HG02623 (cell line): Measurements from ENCODE around the gene HDAC9.

Source experiments
- ATAC-seq: cut with Tn5 transposase; IDR thresholded peaks from one replicate; pipeline ENCODE4 v1.9.1; 2021; ENCODE audit warnings: moderate library complexity; ENCODE audit not compliant: unreplicated experiment

HDAC9 gene

GRCh38 chr7:18873734-18874336 lies 378.3 kb downstream of the HDAC9 start:
- ATAC-seq: no peak

GRCh38 chr7:18874880-18875279 lies 379.3 kb downstream of the HDAC9 start:
- ATAC-seq: no peak

DNA sequence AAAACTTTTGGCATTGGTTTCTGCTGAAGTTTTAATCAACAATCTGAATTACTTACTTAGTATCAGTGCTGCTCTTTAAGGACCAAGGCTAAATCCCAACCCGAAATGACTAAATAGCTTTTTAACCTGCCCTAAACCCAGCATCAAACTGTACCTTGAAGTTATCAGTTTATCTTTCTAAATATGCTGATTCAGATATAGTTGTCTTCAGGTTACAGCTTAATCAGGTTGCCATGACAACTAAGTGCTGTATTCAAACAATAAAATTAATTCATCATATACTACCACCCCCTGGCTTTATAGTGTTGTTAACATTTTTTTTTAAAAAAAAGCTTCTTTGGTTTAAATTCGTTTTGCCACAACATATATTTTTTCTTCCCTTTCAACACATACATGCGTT lies 382.3 kb downstream of the HDAC9 start:
- ATAC-seq: no peak

DNA sequence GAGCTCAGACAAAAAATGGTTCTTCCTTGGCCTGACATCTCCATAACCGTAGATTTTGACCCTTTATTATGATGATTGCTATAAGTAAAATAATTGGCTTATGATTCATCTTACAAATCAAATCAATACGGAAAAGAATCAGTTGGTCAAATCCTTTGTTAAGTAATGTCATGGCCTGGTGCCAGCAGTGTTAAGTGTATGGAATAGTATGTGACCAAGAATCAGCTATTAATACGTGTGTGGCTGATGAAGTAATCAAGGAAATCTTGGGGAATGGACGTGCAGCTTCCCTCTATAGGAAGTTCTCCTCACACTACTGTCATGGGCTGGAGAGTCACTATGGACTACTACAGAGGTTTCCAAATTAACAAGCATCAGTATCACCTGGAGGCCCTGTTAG lies 391.3 kb downstream of the HDAC9 start:
- no peak for ATAC-seq

- ATAC-seq: no peak
These were observed 393.9 kb downstream of the HDAC9 start for GRCh38 chr7:18889436-18889835.

- ATAC-seq: no peak
These were observed 394.6 kb downstream of the HDAC9 start for GRCh38 chr7:18890134-18890533.

GRCh38 chr7:18890885-18891621 lies 395.5 kb downstream of the HDAC9 start:
- ATAC-seq: no peak

DNA sequence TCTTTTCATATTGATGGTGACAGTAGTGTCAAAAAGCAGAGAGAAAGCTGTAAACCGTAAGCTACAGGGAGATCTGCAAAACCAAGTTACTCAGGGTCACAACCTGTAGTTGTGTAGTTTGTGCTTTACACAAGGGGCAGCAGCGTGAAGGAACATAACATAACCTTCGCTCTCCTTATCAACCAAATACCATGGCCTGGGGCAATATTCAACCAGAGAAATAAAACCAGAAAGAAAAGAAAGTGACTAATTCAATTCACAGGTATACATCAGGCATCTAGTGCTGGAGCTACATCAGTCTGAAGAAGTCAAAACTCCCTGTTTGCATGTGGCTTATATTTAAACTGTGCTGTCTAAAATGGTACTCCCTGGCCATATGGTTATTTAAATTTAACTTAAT lies 397.6 kb downstream of the HDAC9 start:
- no peak for ATAC-seq

DNA sequence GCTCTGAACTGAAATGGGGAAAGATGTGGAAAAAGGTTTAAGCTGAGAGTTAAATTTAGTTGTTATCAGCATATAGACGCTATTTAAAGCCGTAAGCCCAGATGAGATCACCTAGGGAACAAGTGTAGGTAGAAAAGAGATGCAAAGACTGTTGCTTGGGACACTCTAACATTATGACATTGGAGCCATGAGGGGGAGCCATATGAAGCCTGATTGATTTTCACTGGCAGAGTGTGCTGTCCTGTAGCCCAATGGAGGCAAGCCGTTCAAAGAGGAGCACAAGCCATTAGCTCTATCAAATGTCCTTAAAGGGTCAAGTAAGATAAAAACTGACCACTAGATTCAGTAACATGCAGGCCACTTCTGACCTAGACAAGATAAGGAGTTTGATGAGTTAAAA lies 398.6 kb downstream of the HDAC9 start:
- ATAC-seq: no peak

GRCh38 chr7:18895456-18895855 lies 399.9 kb downstream of the HDAC9 start:
- no peak for ATAC-seq

DNA sequence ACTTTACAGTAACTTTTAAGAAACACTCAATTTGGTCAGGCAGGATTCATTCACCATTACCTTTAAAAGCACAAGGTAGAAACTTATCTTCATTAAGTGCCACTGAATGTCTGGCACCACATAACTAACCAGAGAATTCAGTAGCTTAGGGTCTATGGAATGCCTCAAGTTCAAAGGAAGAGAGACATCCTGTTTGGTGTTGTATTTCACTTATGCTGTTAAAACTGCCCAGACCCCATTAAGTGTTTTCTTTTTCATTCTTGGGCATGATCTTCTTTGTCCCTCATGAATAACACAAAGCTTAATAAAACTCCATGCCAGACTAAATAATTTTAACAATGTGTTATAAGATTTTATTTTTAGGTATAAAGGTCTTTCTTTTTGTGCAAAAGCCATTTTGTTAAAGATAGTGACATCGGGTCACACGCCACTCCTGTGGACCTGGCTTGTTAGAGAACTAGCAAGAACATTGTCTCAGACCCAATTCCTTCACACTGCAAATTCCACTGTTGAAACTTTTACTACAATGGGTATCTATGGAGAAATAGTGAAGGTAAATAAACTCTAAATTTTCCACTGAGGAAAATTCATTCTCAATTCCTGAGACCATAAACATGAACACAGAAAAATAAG lies 400.9 kb downstream of the HDAC9 start:
- ATAC-seq: no peak

- no peak for ATAC-seq
These were observed 404.7 kb downstream of the HDAC9 start for GRCh38 chr7:18900236-18900635.

DNA sequence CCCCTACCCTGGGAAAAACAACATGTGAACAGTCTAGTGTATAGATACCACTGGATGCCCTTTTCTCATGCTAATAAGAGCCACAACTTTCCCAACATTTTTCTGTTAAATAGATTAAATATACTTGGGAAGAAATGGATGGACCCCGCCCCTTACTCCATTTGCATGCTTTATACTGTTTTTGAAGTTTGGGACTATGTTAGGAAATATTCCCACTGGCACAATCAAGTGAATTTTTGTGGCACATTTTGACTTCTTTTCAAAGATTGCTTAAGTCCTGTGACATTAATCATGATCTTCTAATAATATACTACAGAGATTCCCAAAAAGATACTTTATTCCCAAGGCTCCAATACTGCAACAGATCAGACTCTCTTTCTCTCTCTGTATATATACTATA lies 405.3 kb downstream of the HDAC9 start:
- ATAC-seq: no peak

DNA sequence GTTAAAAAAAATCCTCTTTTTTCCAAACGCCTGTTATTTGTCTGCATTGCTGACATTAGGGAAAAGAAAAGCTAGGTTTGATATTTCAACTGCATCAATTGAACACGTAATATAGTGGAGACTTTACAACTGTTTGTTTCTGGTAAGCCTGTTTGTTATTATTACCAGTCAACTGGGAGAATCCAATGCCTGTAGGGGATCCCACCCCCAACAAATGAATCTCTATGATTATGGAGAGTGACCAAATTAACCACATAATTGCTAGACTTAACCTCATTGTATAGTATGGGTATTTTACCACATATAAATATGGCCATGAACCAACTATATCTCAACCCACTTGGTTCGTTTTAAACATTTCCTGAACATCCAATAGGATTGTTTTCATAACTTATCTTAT lies 405.8 kb downstream of the HDAC9 start:
- ATAC-seq: no peak

- ATAC-seq: no peak
These were observed 406.5 kb downstream of the HDAC9 start for GRCh38 chr7:18901982-18902421.

- no peak for ATAC-seq
These were observed 407.3 kb downstream of the HDAC9 start for GRCh38 chr7:18902892-18903291.

DNA sequence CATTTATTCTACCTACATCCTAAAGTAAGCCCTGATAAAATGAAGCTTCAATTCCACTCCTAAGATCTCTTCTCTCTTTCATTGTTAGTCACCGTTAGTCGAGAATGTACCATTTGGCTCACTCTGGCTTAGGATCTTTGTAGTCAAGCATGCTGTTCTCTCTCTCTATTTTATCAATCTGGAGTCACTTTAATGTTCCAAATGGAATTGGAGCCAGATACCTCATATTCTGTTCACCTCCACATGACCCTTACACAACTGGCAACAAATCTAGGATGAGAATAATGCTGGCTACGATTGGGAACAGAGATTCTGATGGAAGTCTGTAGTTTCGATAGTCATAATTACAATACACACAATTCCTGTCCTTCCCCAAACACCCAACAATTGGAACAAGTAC lies 408.1 kb downstream of the HDAC9 start:
- no peak for ATAC-seq

DNA sequence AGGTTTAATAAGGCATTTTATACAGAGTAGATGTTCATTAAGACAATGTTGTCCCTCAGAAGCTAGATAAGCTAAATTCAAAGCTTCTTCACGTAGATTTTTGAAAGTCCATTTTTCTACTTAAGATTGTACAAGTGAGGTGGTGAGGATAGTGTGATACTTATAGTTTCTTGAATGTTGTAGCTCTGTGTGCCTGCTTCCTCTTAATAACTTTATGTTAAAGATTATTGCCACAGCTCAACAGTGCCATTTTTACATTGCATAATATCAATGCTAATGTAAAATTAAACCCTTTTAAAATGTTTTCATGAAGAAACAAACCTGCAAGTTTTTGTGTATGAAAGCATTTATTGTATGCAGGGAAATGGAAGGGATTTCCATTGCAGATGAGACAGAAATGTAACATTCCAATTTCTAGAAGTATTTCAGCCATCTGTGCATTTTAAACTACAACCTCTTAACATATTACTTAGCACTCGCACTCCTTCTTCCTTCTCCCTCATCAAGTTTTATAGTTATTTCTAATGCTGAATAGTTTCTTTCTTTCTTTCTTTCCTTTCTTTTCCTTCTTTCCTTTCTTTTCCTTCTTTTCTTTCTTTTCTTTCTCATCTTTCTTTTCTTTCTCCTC lies 409.9 kb downstream of the HDAC9 start:
- no peak for ATAC-seq

- no peak for ATAC-seq
These were observed 411.4 kb downstream of the HDAC9 start for GRCh38 chr7:18906901-18907300.

DNA sequence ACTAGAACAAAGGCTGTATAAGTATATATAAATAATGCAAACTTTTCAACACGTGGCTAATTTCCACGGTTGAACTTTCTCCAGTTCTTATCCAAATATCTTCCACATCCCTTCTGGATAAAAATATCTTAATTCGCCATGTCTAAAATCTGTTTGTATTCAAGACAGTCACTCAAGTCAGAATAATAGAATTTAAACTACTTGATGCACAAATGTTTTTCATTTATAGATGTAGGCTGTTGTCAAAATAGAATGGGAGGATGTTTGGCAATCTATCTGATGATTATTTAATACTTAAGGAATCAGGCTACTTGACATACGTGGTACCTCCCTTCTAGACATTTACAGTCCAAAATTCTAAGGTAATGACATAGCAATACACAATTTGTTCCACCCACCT lies 417.6 kb downstream of the HDAC9 start:
- ATAC-seq: no peak

DNA sequence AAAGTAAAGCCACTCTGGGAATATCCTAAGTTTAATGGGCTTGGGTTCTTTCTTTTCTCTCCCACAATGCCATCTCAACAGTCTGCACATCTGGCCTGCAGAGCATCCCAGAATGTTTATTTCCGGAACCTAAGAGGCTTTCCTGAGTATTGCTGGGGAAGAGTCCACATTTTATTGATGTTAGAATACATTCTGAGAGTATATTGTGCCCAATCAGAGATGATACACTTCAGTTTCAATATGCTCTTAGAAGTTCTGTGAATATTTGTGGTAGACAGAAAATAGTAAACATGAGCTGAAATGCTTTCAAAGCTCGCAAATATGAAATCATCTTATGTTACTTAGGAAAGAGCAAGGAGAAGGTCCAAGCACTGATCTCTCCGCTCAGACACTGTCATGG lies 421.3 kb downstream of the HDAC9 start:
- no peak for ATAC-seq

DNA sequence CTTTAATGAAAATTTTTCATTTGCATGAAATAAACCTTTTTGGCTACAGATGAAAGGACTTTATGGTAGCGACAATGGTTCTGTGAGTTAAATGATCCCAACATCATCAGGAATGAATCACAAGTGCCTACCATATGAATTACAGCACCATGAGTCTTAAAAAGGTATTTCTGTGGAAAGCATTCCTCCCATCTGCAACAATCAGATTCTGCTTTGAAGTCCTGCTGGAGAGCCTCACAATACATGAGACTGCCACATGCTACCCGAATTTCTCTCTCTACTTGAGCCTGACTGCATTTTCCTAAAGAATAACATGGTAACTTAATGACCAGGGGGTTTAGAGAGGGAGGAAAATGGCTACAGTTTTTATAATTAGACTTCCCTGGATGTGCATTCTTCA lies 431.6 kb downstream of the HDAC9 start:
- ATAC-seq: no peak
